ENCODE measurements around the gene TMPRSS6. TPM values are rescaled to one million over a fixed set of nuclear protein-coding genes. Genes with fewer than 3 reads are reported as not detected.

The TMPRSS6 gene
- total and polyA plus RNA-seq, 2 of the 13 experiments (the other 11 are each of a cell fraction or from before 2014, with no cell fraction given) = 4.2 to 4.8 TPM

DNA sequence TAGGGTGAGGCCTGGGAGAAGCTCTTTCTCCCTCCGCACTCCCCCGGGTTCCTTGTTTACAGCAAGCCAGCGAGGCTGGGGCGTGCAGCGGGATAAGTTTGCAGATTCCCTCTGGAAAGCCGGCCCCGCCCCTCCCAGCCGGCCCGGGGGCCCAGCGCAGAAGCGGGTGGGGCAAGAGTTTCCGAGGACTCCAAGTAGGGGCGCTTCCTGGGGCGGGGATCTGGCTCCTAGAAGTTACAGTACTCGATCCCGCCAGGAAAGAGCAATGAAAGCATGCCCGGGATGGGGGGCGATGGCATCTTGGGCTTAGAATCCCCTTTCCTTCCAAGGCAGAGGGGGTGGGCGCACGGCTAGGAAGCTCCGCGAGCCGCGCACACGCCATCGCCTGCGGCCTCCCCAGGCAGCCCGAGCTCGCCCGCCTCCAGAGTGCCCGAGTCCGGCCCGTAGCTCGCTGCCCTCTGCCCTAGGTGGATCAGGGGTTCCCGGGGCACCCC lies 90.7 kb downstream of the TMPRSS6 start (continued):
- TF ChIP-seq, protein P1, sequence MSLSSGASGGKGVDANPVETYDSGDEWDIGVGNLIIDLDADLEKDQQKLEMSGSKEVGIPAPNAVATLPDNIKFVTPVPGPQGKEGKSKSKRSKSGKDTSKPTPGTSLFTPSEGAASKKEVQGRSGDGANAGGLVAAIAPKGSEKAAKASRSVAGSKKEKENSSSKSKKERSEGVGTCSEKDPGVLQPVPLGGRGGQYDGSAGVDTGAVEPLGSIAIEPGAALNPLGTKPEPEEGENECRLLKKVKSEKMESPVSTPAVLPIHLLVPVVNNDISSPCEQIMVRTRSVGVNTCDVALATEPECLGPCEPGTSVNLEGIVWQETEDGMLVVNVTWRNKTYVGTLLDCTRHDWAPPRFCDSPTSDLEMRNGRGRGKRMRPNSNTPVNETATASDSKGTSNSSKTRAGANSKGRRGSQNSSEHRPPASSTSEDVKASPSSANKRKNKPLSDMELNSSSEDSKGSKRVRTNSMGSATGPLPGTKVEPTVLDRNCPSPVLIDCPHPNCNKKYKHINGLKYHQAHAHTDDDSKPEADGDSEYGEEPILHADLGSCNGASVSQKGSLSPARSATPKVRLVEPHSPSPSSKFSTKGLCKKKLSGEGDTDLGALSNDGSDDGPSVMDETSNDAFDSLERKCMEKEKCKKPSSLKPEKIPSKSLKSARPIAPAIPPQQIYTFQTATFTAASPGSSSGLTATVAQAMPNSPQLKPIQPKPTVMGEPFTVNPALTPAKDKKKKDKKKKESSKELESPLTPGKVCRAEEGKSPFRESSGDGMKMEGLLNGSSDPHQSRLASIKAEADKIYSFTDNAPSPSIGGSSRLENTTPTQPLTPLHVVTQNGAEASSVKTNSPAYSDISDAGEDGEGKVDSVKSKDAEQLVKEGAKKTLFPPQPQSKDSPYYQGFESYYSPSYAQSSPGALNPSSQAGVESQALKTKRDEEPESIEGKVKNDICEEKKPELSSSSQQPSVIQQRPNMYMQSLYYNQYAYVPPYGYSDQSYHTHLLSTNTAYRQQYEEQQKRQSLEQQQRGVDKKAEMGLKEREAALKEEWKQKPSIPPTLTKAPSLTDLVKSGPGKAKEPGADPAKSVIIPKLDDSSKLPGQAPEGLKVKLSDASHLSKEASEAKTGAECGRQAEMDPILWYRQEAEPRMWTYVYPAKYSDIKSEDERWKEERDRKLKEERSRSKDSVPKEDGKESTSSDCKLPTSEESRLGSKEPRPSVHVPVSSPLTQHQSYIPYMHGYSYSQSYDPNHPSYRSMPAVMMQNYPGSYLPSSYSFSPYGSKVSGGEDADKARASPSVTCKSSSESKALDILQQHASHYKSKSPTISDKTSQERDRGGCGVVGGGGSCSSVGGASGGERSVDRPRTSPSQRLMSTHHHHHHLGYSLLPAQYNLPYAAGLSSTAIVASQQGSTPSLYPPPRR (CRISPR knock-in tag; IDR thresholded peaks at IDR 0.05; ENCODE audit: borderline replicate concordance) = peak; percentile 39; the same call in 1 of the 2 replicates
- TF ChIP-seq ZNF547 (CRISPR knock-in tag; IDR thresholded peaks at IDR 0.05) (no peak), KDM2A (CRISPR knock-in tag; IDR thresholded peaks at IDR 0.05; ENCODE audit: borderline replicate concordance, low read depth) (no peak), HES4 (CRISPR knock-in tag; IDR thresholded peaks at IDR 0.05; ENCODE audit: borderline replicate concordance) (peak; percentile 71; the same call in 1 of the 2 replicates), TGIF2 (CRISPR knock-in tag; IDR thresholded peaks at IDR 0.05) (no peak), NR2F6 (IDR thresholded peaks at IDR 0.05) (no peak), NR2F6 (CRISPR knock-in tag; IDR thresholded peaks at IDR 0.05) (no peak; the same call in 1 of the 2 replicates), ZNF10 (CRISPR knock-in tag; IDR thresholded peaks at IDR 0.05; ENCODE audit: borderline replicate concordance, low read depth) (no peak), ZNF644 (CRISPR knock-in tag; IDR thresholded peaks at IDR 0.05; ENCODE audit: low read depth) (no peak), RNF2 (conservative IDR thresholded peaks at IDR 0.05; ENCODE audit: low read depth) (no peak), MED1 (CRISPR knock-in tag; IDR thresholded peaks at IDR 0.05) (no peak)
- TF ChIP-seq, protein P2, sequence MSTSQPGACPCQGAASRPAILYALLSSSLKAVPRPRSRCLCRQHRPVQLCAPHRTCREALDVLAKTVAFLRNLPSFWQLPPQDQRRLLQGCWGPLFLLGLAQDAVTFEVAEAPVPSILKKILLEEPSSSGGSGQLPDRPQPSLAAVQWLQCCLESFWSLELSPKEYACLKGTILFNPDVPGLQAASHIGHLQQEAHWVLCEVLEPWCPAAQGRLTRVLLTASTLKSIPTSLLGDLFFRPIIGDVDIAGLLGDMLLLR (CRISPR knock-in tag; IDR thresholded peaks at IDR 0.05) = no peak
- TF ChIP-seq, protein P3, sequence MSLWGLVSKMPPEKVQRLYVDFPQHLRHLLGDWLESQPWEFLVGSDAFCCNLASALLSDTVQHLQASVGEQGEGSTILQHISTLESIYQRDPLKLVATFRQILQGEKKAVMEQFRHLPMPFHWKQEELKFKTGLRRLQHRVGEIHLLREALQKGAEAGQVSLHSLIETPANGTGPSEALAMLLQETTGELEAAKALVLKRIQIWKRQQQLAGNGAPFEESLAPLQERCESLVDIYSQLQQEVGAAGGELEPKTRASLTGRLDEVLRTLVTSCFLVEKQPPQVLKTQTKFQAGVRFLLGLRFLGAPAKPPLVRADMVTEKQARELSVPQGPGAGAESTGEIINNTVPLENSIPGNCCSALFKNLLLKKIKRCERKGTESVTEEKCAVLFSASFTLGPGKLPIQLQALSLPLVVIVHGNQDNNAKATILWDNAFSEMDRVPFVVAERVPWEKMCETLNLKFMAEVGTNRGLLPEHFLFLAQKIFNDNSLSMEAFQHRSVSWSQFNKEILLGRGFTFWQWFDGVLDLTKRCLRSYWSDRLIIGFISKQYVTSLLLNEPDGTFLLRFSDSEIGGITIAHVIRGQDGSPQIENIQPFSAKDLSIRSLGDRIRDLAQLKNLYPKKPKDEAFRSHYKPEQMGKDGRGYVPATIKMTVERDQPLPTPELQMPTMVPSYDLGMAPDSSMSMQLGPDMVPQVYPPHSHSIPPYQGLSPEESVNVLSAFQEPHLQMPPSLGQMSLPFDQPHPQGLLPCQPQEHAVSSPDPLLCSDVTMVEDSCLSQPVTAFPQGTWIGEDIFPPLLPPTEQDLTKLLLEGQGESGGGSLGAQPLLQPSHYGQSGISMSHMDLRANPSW (CRISPR knock-in tag; IDR thresholded peaks at IDR 0.05; ENCODE audit: borderline replicate concordance) = no peak
- TF ChIP-seq, protein P4, sequence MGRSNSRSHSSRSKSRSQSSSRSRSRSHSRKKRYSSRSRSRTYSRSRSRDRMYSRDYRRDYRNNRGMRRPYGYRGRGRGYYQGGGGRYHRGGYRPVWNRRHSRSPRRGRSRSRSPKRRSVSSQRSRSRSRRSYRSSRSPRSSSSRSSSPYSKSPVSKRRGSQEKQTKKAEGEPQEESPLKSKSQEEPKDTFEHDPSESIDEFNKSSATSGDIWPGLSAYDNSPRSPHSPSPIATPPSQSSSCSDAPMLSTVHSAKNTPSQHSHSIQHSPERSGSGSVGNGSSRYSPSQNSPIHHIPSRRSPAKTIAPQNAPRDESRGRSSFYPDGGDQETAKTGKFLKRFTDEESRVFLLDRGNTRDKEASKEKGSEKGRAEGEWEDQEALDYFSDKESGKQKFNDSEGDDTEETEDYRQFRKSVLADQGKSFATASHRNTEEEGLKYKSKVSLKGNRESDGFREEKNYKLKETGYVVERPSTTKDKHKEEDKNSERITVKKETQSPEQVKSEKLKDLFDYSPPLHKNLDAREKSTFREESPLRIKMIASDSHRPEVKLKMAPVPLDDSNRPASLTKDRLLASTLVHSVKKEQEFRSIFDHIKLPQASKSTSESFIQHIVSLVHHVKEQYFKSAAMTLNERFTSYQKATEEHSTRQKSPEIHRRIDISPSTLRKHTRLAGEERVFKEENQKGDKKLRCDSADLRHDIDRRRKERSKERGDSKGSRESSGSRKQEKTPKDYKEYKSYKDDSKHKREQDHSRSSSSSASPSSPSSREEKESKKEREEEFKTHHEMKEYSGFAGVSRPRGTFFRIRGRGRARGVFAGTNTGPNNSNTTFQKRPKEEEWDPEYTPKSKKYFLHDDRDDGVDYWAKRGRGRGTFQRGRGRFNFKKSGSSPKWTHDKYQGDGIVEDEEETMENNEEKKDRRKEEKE (IDR thresholded peaks at IDR 0.05) = no peak
- TF ChIP-seq, protein P5, sequence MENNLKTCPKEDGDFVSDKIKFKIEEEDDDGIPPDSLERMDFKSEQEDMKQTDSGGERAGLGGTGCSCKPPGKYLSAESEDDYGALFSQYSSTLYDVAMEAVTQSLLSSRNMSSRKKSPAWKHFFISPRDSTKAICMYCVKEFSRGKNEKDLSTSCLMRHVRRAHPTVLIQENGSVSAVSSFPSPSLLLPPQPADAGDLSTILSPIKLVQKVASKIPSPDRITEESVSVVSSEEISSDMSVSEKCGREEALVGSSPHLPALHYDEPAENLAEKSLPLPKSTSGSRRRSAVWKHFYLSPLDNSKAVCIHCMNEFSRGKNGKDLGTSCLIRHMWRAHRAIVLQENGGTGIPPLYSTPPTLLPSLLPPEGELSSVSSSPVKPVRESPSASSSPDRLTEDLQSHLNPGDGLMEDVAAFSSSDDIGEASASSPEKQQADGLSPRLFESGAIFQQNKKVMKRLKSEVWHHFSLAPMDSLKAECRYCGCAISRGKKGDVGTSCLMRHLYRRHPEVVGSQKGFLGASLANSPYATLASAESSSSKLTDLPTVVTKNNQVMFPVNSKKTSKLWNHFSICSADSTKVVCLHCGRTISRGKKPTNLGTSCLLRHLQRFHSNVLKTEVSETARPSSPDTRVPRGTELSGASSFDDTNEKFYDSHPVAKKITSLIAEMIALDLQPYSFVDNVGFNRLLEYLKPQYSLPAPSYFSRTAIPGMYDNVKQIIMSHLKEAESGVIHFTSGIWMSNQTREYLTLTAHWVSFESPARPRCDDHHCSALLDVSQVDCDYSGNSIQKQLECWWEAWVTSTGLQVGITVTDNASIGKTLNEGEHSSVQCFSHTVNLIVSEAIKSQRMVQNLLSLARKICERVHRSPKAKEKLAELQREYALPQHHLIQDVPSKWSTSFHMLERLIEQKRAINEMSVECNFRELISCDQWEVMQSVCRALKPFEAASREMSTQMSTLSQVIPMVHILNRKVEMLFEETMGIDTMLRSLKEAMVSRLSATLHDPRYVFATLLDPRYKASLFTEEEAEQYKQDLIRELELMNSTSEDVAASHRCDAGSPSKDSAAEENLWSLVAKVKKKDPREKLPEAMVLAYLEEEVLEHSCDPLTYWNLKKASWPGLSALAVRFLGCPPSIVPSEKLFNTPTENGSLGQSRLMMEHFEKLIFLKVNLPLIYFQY (CRISPR knock-in tag; IDR thresholded peaks at IDR 0.05; ENCODE audit: borderline replicate concordance) = no peak
